Left cardiac atrium (tissue), 4 donors: Measurements from ENCODE around the gene CDK18. TPM values are rescaled to one million over a fixed set of nuclear protein-coding genes. Genes with fewer than 3 reads are reported as not detected.

Experiments
- ATAC-seq, 2 donors: fragments of 200-7000 bp; cut with Tn5 transposase; one replicate each; pipeline ENCODE4 v1.9.1; 2020; ENCODE audit warnings: mild to moderate bottlenecking in 2 of 2, moderate library complexity in 2 of 2
- DNase-seq: peaks from one replicate; pipeline ENCODE4 v3.0.0-alpha.2; 2020
- intact Hi-C, 2 donors: fragments of 100-400 bp; cut with DNase I; formaldehyde crosslinking; loops; one replicate each; pipeline versions ENCODE4 v1.14.1 to v1.15.1; 2022 to 2023
- total RNA-seq, 2 donors: library from RNA; stranded (reverse); fragmentation: NEBNext Ultra II Directional; extraction: Animal tissue kit (Norgen Biotek cat#: 25700); gene quantifications; one replicate each; pipeline ENCODE4 v1.2.1, GENCODE V29; 2021
- donor health status: DM: no; HTN: yes; CAD: no.
- donor health status: DM: no; HTN: yes; CAD: no; lungs with severe emphysema.
- donor health status: DM: yes; HTN: yes; CAD: no.
- donor health status: Dilated cardiomyopathy.

The CDK18 gene
- total RNA-seq, 2 donors from 2014 or later, result 102 to 118 TPM

GRCh38 chr1:205576805-205577761 lies 72.6 kb downstream of the CDK18 start:
- intact Hi-C loops, result no loop called here
- DNase-seq, result no peak
- no peak for ATAC-seq

- ATAC-seq (no peak), DNase-seq (no peak)
- intact Hi-C loops, result no loop called here
Observed at GRCh38 chr1:205577874-205578658, 73.6 kb downstream of the CDK18 start.

GRCh38 chr1:205578780-205579571 lies 74.5 kb downstream of the CDK18 start:
- ATAC-seq (no peak), DNase-seq (no peak)
- intact Hi-C loops, result no loop called here

DNA sequence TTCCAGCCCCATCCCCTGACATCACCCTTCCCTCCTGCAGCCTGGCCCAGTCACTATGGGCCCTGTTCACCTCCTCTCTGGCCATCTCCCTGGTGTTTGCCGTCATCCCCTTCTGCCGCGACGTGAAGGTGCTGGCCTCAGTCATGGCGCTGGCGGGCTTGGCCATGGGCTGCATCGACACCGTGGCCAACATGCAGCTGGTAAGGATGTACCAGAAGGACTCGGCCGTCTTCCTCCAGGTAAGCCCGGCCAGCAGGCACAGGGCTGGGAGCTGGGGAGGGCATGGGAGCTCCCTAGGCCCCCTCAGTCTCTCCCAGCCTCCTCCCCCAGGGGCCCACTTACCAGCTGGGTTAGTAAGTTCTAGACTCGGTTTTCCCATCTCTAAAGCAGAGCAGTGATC lies 75.2 kb downstream of the CDK18 start:
- no peak for ATAC-seq
- intact Hi-C loops, result loop anchor here in 1 of 2 donors (5.0 kb wide), 1 partner anchor 42 kb away; no protein-coding TSS in a partner anchor
- DNase-seq, result no peak

GRCh38 chr1:205580140-205580922 lies 75.9 kb downstream of the CDK18 start:
- ATAC-seq, result no peak
- intact Hi-C loops, result loop anchor here in 1 of 2 donors (5.0 kb wide), 1 partner anchor 43 kb away; no protein-coding TSS in a partner anchor

DNA sequence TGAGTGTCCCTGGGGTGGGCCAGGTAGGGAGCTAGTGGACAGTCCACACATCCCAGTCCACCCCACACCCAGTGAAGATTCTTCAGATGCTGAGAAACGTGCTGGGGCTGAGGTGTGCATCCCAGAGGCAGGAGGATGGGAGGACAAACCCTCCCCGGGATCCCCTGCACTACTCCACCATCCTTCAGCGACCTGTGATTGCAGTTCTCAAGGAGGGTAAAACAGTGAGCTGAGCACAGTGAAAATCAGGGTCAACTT lies 76.4 kb downstream of the CDK18 start:
- DNase-seq (no peak), ATAC-seq (no peak)
- intact Hi-C loops, result loop anchor here in 1 of 2 donors (5.0 kb wide), 1 partner anchor 44 kb away; no protein-coding TSS in a partner anchor

More at GRCh38 chr1:205580140-205580922, 75.9 kb downstream of the CDK18 start:
- DNase-seq, result no peak

DNA sequence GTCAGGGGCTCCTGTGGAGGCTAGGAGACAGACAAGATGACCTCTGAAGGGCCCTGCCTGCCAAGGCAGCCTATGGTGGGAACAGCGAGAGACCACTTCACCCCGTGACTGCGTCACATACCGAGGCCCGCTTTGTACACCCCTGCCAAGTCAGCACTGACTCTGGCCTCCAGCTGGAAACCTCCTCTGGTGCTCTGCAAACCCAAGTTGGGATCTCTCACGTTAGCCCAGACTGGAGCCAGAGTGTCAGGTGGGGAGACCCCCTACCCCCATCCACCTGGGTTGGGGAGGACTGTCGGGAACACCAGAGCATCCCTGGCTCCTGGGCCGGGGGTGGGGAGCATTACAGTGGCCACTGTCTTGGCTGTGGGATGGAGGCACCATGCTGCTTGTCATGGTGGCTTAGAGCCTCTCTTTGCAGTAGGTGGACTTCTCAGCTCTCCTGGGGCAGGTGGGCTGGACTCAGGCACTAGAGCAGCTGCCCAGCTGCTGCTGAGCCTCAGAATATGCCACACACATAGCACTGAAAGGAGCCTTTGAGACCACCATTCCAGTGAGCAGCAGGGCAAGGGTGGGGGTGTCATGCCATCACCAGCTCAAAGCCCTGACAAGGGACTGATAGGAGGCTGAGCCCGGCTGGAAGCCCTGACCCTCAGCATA lies 77.0 kb downstream of the CDK18 start:
- intact Hi-C loops, result loop anchor here in 1 of 2 donors (5.0 kb wide), 1 partner anchor 44 kb away; no protein-coding TSS in a partner anchor
- ATAC-seq (no peak), DNase-seq (no peak)

GRCh38 chr1:205582046-205582445 lies 77.6 kb downstream of the CDK18 start:
- DNase-seq (no peak), ATAC-seq (no peak)
- intact Hi-C loops, result loop anchor here in 1 of 2 donors (5.0 kb wide), 1 partner anchor 45 kb away; no protein-coding TSS in a partner anchor

Other genes starting within 250 kb of the CDK18 start
- 1 to 10 TPM; 1.2 to 1.4 TPM for gene NUAK2, start 182.9 kb upstream of the CDK18 start, total RNA-seq
- under 1 TPM; 0.31 to 0.53 TPM for gene KLHDC8A, start 147.7 kb upstream of the CDK18 start, total RNA-seq
- gene LEMD1, start 82.6 kb upstream of the CDK18 start, total RNA-seq, result not detected
- gene BLACAT1, start 48.6 kb upstream of the CDK18 start, total RNA-seq, result under 1 TPM in 1 of 2 donors, not detected in 1; 0.16 TPM
- 10 to 100 TPM; 36.3 to 39.1 TPM for gene ELK4, start 127.3 kb downstream of the CDK18 start, total RNA-seq
- 1 to 10 TPM; 1.3 to 3.3 TPM for gene SLC45A3, start 175.8 kb downstream of the CDK18 start, total RNA-seq
- gene NUCKS1, start 245.5 kb downstream of the CDK18 start, total RNA-seq, result 100 to 1,000 TPM; 162 to 221 TPM